ENCODE data around the gene TMEM140.
"Not testable (repeated sequence)": the region's sequence is repeated elsewhere in the genome, so short reads cannot be mapped to it uniquely, and the experiment has no call there.

The TMEM140 gene

GRCh38 chr7:135159359-135160085 lies 11.7 kb downstream of the TMEM140 start:
- no peak for FAIRE-seq

- FAIRE-seq: no peak
Observed at GRCh38 chr7:135160098-135160857, 12.4 kb downstream of the TMEM140 start.

- no peak for FAIRE-seq
Observed at GRCh38 chr7:135160858-135161653, 13.2 kb downstream of the TMEM140 start.

GRCh38 chr7:135161669-135162068 lies 13.8 kb downstream of the TMEM140 start:
- FAIRE-seq: no peak

GRCh38 chr7:135162382-135163001 lies 14.6 kb downstream of the TMEM140 start:
- FAIRE-seq: no peak

- no peak for FAIRE-seq
Observed at GRCh38 chr7:135164357-135165061, 16.6 kb downstream of the TMEM140 start.

- FAIRE-seq: no peak
Observed at GRCh38 chr7:135165862-135166261, 18.0 kb downstream of the TMEM140 start.

GRCh38 chr7:135166338-135166990 lies 18.6 kb downstream of the TMEM140 start:
- no peak for FAIRE-seq

GRCh38 chr7:135167365-135167917 lies 19.6 kb downstream of the TMEM140 start:
- FAIRE-seq: no peak

- no peak for FAIRE-seq
Observed at GRCh38 chr7:135168001-135168400, 20.1 kb downstream of the TMEM140 start.

GRCh38 chr7:135168489-135169140 lies 20.7 kb downstream of the TMEM140 start:
- no peak for FAIRE-seq

- no peak for FAIRE-seq
Observed at GRCh38 chr7:135169141-135169963, 21.5 kb downstream of the TMEM140 start.

GRCh38 chr7:135169964-135170273 lies 22.0 kb downstream of the TMEM140 start:
- no peak for FAIRE-seq

- no peak for FAIRE-seq
Observed at GRCh38 chr7:135170274-135170997, 22.6 kb downstream of the TMEM140 start, which contains the start of gene CYREN. Gene CYREN, minus strand, starts transcription at chr7:135170707. Its CDS starts 1,785 bp downstream, at chr7:135168922.

GRCh38 chr7:135170998-135171481 lies 23.2 kb downstream of the TMEM140 start:
- FAIRE-seq: not testable (repeated sequence)

GRCh38 chr7:135171581-135172291 lies 23.9 kb downstream of the TMEM140 start:
- FAIRE-seq: not testable (repeated sequence)

- FAIRE-seq: not testable (repeated sequence)
Observed at GRCh38 chr7:135173916-135174315, 26.0 kb downstream of the TMEM140 start.

GRCh38 chr7:135174941-135175340 lies 27.1 kb downstream of the TMEM140 start:
- no peak for FAIRE-seq
